Adrenal gland (tissue), 12 donors: ENCODE results near the gene UROC1. TPM values are rescaled to one million over a fixed set of nuclear protein-coding genes. Genes with fewer than 3 reads are reported as not detected.

Experiments
- DNase-seq, 7 donors: peaks; one replicate each; pipeline ENCODE4 v3.0.0-alpha.2; 2019 to 2020
- H3K27ac ChIP-seq, 5 donors: fragments of 200-600 bp; sonication (generic) in 4 of 5; 1 replicate in 3 of 5; 2 replicates in 2 of 5; pipeline versions ENCODE4 v1.5.1 to v1.8.0; 2016 to 2020; ENCODE audit warnings: mild to moderate bottlenecking in 1 of 5
- H3K27me3 ChIP-seq: fragments of 200-600 bp; 2 replicates; pipeline ENCODE4 v1.8.0; 2021
- H3K36me3 ChIP-seq, 2 donors: fragments of 200-600 bp; replicated peaks in 1 of 2; 1 replicate in 1 of 2; 2 replicates in 1 of 2; pipeline versions ENCODE4 v1.5.1 to v1.8.0; 2018 to 2022
- H3K4me1 ChIP-seq, 2 donors: fragments of 200-600 bp; replicated peaks in 1 of 2; 1 replicate in 1 of 2; 2 replicates in 1 of 2; pipeline versions ENCODE4 v1.5.1 to v1.8.0; 2018 to 2021
- H3K4me3 ChIP-seq, 4 donors: fragments of 200-600 bp; sonication (generic) in 3 of 4; one replicate each; pipeline ENCODE4 v1.5.1; 2016 to 2018
- H3K9me3 ChIP-seq, 3 donors: fragments of 200-600 bp; sonication (generic) in 1 of 3; replicated peaks in 1 of 3; 1 replicate in 2 of 3; 2 replicates in 1 of 3; pipeline versions ENCODE4 v1.5.1 to v1.8.0; 2016 to 2021
- POLR2A ChIP-seq, 2 donors: fragments of 450-650 bp; IDR thresholded peaks; one replicate each; pipeline ENCODE4 v1.6.1; 2017; ENCODE audit warnings: antibody characterized with exemption in 2 of 2, mild to moderate bottlenecking in 2 of 2, moderate library complexity in 1 of 2
- WGBS, 4 donors: extraction: QIAGEN DNeasy Blood & Tissue Kit in 2 of 4; methylation state at CpG; one replicate each; pipeline versions ENCODE4 v1.1.5 to v1.1.7; 2013 to 2017; 5-methylcytosine and 5-hydroxymethylcytosine counted together
- intact Hi-C, 2 donors: fragments of 100-400 bp; cut with DNase I; formaldehyde crosslinking; loops; one replicate each; pipeline versions ENCODE4 v1.14.1 to v1.15.0; 2022 to 2023
- polyA plus RNA-seq, 3 donors: library from polyadenylated mRNA; stranded (reverse); fragments of 200-250 nt in 2 of 3; fragments of 350-450 nt in 1 of 3; fragmentation: Illumina TruSeq in 1 of 3; extraction: RNeasy Lipid Tissue Mini Kit (QIAGEN cat#74804) in 1 of 3; gene quantifications; one replicate each; pipeline ENCODE4 v1.2.3, GENCODE V29; 2013 to 2014
- total RNA-seq, 9 donors: library from RNA; depleted of rRNA in 4 of 9; stranded (reverse); fragments of >200 nt in 4 of 9; fragments of 120-200 nt in 1 of 9; fragmentation: NEBNext Ultra II Directional in 1 of 9; extraction: Animal tissue kit (Norgen Biotek cat#: 25700) in 1 of 9; gene quantifications; one replicate each; pipeline versions ENCODE4 v1.1.0 to v1.2.4, GENCODE V29; 2013 to 2023
- TF ChIP-seq, protein P1 (sequence below), 6 experiments: fragments of 450-650 bp in 4 of 6; fragments of 200-600 bp in 2 of 6; sonication (generic) in 1 of 6; IDR thresholded peaks; 1 replicate in 5 of 6; 2 replicates in 1 of 6; pipeline versions ENCODE4 v1.5.1 to v1.8.0; 2016 to 2021; ENCODE audit warnings: antibody characterized with exemption in 6 of 6, mild to moderate bottlenecking in 2 of 6, moderate library complexity in 1 of 6
- donor health status: healthy with polysubstance abuse.
- donor health status: Bipolar disorder and iron deficiency.
- donor health status: DM: yes; HTN: yes; CAD: no.
- donor health status: DM: no; HTN: no; CAD: no.
- donor health status: DM: no; HTN: no; CAD: no.
- donor health status: DM: yes; HTN: yes; CAD: no.

The UROC1 gene
- total and polyA plus RNA-seq, 12 donors: under 0.01 to 0.22 (median 0.04) TPM; not detected in 8

DNA sequence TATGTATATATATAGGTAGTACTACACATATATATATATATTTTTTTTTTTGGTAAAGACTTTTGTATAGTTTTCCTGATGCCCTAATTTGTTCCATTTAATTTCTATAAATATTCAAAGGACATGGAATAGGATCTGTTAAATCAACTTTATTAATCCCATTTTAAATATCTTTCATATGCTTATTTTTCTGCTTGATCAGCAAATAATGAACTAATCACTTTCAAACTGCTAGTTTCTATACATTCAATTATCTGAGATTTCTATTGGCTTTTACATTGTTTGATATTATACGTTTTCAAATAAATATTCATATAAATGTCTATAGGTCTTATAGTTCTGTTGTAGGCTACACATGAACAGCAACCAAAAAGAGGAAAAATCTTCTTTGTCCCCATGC, 63.5 kb downstream of the UROC1 start:
- 80 to 95% (median 85%) methylated on average over 1 of the region's 1 CpG for WGBS, 4 donors
- Histone ChIP-seq H3K4me3 (no peak overlapping the region), H3K36me3 (peaks cover 0 to 39% of the 10 kb centered on the region in 2 donors), H3K27ac (no peak overlapping the region), H3K27me3 (no peaks in the 10 kb centered on the region), H3K4me1 (peaks cover 10 to 14% of the 10 kb centered on the region in 2 donors), H3K9me3 (no peaks in the 10 kb centered on the region)
- intact Hi-C loops: no loop called here
- TF ChIP-seq, protein P1, sequence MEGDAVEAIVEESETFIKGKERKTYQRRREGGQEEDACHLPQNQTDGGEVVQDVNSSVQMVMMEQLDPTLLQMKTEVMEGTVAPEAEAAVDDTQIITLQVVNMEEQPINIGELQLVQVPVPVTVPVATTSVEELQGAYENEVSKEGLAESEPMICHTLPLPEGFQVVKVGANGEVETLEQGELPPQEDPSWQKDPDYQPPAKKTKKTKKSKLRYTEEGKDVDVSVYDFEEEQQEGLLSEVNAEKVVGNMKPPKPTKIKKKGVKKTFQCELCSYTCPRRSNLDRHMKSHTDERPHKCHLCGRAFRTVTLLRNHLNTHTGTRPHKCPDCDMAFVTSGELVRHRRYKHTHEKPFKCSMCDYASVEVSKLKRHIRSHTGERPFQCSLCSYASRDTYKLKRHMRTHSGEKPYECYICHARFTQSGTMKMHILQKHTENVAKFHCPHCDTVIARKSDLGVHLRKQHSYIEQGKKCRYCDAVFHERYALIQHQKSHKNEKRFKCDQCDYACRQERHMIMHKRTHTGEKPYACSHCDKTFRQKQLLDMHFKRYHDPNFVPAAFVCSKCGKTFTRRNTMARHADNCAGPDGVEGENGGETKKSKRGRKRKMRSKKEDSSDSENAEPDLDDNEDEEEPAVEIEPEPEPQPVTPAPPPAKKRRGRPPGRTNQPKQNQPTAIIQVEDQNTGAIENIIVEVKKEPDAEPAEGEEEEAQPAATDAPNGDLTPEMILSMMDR (IDR thresholded peaks at IDR 0.05): no peak
- TF ChIP-seq POLR2A (IDR thresholded peaks at IDR 0.05): no peak
- no peak for DNase-seq

DNA sequence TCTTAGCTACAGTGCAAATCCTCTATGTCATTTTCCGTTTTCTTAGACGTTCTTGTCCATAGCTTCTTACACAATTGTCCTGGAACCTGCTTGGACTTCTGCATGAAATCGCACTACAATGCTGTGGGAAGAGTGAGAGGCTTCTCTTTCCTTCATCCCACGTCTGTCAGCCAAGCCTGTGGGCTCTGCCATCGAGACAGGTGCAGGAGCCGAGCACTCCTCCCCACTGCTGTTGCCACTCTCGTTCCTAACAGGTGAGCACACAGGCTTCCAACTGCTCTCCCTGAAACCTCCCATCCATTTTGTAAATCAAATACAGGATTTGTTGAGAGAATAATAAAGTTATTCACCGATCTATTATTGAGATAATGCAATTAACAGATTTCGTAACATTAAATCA, 65.4 kb downstream of the UROC1 start:
- TF ChIP-seq, protein P1 (IDR thresholded peaks at IDR 0.05): no peak
- no peak for TF ChIP-seq POLR2A (IDR thresholded peaks at IDR 0.05)
- no peaks in the 10 kb centered on the region for H3K9me3 ChIP-seq
- no peaks in the 10 kb centered on the region for H3K27me3 ChIP-seq
- no peak overlapping the region for H3K4me3 ChIP-seq
- peak overlapping the region in 3 of 5 donors; percentile 38 to 85 (median 39) for H3K27ac ChIP-seq
- intact Hi-C loops: no loop called here
- H3K4me1 ChIP-seq: peaks cover 10 to 14% of the 10 kb centered on the region in 2 donors
- 84 to 87% (median 87%) methylated on average over 9 of the region's 9 CpGs for WGBS, 4 donors
- H3K36me3 ChIP-seq: peaks cover 0 to 30% of the 10 kb centered on the region in 2 donors
- peak in 2 of 7 donors; percentile 12 to 24 for DNase-seq

DNA sequence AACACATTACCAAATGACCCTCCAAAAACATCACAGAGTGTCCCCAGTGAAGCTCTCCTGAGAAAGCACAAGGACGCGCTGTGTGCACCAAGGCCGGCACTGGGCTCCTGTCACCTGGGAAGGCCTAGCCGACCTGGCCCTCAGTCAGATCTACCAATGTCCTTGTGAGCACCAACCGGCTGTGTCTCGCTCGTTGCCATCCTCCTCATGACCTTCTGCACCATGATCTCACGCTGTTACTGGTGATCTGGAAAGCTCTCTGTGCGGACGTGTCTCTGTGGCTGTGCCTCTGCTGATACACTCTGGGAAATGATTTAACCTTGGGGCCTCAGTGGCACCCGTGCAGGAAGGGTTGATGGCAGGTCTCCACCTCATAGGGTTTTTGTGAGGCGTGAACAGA, 66.1 kb downstream of the UROC1 start:
- peak in 1 of 2 donors; percentile 18 for TF ChIP-seq POLR2A (IDR thresholded peaks at IDR 0.05)
- TF ChIP-seq, protein P1 (IDR thresholded peaks at IDR 0.05): no peak
- intact Hi-C loops: no loop called here
- Histone ChIP-seq H3K27me3 (no peaks in the 10 kb centered on the region), H3K4me3 (no peak overlapping the region), H3K27ac (peak overlapping the region; percentile 4 to 85 (median 38)), H3K36me3 (peaks cover 0 to 23% of the 10 kb centered on the region in 2 donors), H3K9me3 (no peaks in the 10 kb centered on the region), H3K4me1 (peaks cover 10 to 14% of the 10 kb centered on the region in 2 donors)
- peak; percentile 69 to 89 (median 81) for DNase-seq
- 42 to 65% (median 57%) methylated on average over 11 to 12 of the region's 12 CpGs for WGBS, 4 donors

DNA sequence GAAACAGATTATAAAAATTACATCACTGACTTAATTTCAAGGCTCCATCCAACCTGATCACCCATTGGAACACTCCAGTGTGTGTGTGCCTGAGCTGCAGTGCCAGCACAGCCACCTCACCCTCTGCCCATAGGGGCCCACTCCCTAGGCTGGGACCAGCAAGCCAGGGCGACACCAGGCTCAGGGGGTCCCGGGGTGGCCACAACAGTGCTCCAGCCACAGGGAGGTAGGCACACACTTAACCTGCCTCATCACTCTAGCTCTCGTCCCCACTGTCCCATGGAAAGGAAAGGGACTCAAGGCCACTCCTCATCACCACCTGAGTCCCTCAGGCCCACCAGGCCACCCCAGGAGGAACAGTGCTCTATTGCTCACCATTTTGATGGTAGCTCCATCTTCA, 66.8 kb downstream of the UROC1 start:
- Histone ChIP-seq H3K4me1 (peaks cover 10 to 14% of the 10 kb centered on the region in 2 donors), H3K4me3 (no peak overlapping the region), H3K9me3 (no peaks in the 10 kb centered on the region), H3K27ac (peak overlapping the region in 3 of 5 donors; percentile 4 to 85 (median 38)), H3K36me3 (peaks cover 0 to 18% of the 10 kb centered on the region in 2 donors), H3K27me3 (no peaks in the 10 kb centered on the region)
- no peak for TF ChIP-seq POLR2A (IDR thresholded peaks at IDR 0.05)
- TF ChIP-seq, protein P1 (IDR thresholded peaks at IDR 0.05): no peak
- peak in 1 of 7 donors; percentile 47 for DNase-seq
- WGBS, 4 donors: 88 to 95% (median 91%) methylated on average over 2 to 3 of the region's 3 CpGs
- intact Hi-C loops: no loop called here
